Measurements from ENCODE around the gene SCGB3A1.
A peak's percentile ranks its signal among the peaks of the same experiment; 100 is the strongest.

The SCGB3A1 gene

DNA sequence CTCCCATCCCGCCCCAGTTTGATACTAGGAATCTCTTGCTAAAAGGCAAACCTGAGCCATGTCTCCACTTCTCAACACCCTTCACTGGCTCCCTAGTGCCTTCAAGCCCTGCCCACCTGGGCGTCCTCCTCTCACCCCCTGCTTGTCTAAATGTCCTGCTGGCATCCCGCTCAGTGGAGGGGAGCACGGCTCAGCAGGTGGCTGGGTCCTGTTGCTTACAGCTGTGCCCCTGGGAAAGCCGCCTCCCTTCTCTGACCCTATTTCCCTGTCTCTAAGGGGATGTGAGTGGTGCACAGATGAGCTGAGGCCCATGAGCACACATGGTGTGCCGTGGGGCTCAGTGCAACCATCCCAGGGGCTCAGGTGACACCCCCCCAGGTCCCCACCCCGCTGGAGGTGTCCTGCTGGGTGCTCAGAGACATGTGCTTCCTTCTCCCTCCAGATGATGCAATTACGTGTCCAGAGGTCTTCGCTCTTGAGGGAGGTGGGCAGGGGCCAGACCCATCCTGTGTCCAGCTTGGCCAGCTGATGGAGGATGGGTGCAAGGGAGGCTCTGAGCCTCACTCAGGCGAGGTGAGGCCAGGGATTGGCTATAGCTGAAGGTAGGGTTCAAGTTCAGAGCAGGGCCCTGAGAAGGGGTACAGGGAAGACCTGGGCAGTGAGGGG is 34.0 kb upstream of the SCGB3A1 start:
- no peak for DNase-seq (ENCODE audit: low spot score)

DNA sequence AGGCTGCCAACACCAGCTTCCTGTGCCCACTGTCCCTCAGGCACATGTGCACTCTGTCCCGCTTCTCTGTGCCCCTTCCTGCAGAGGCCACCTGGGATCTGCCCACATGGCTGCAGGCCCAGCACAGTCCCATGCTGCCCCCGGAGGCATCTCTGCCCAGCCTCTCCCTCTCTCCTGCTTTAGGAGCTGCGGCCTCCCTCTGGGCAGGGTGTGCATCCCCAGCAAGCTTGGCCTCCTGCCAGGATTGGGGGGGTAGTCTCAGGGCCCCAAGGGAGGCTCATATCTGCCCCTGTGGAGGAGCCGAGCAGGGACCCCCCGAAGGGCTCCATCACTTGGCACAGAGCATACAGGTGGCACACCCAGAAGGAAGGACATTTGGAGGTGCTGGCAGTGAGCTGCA is 33.3 kb upstream of the SCGB3A1 start:
- DNase-seq (ENCODE audit: low spot score), result no peak

DNA sequence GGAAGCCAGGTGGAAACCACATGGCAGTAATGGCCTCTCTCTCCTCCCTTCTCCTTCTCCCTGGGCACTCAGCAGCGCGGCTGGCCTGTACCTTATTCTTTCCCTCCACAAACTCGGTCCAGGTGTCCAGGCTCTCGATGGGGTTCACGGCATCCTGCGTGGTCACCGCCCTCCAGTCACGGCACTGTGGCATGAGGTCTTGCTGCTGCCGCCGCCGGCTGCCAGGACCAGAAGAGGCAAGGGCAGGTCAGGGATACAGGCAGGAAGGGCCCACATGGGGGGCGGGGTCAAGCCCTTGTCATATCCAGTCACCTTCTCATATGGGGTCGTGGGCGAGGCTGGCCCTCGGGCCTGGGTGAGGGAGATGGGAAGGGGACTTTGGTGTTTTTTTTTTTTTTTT is 32.5 kb upstream of the SCGB3A1 start:
- DNase-seq (ENCODE audit: low spot score), result no peak

DNA sequence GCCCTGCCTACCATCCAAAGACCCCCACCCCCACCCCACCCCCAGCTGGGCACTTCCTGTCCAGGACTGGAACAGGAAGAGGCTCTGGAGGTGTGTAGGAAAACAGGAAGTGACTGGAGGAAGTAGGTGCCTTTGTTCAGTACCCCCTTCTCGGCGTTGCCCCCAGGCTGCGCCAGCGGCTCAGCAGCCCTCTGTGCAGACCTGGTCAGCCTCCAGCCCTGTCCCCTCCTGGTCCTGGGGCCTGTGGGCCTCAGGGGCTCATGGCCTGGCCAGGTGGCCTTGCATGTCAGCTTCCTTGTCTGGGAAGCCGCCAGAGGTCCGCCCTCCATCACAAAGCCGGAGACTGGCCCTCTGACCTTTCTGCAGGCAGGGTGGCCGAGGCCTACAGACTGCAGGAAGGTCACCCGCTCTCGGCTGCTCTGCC is 32.1 kb upstream of the SCGB3A1 start:
- DNase-seq (ENCODE audit: low spot score), result no peak

DNA sequence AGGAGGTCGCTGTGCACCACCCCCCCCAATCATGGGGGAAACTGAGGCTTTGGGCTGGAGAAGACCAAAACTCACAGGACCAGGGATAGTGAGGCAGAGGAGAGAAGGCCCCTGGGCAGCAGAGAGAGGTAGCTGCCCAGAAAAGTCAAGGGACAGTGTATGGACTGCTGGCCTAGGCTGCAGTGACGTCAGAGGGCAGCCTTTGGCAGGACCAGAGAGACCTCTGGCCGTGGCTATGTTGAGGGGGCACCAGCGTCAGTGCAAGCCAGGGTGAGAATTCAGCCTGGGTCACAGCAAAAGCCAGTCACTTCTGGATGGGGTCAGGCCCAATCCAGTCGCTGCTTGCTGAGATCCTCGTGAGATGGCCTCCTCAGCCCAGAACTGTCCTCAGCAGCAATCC is 31.6 kb upstream of the SCGB3A1 start:
- DNase-seq (ENCODE audit: low spot score), result no peak

DNA sequence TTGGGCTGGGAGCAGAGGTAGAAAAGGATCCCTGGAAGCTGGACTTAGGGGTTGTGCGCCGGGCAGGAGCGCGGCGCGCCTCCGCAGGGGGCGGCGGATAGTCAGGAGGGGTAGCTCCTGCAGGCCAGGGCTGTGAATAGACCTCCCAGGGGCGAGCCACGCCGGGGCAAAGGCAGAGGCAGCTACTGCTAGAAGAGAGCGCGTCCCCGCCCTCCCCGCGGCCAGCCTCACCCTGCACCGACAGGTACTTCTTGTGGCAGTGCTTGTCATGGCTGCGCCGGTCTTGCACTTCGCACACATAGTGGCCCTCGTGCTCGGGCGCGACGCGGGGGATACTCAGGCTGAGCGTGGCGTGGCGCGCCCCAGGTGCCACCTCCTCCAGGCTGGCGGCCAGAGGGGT is 30.0 kb upstream of the SCGB3A1 start:
- no peak for DNase-seq (ENCODE audit: low spot score)

DNA sequence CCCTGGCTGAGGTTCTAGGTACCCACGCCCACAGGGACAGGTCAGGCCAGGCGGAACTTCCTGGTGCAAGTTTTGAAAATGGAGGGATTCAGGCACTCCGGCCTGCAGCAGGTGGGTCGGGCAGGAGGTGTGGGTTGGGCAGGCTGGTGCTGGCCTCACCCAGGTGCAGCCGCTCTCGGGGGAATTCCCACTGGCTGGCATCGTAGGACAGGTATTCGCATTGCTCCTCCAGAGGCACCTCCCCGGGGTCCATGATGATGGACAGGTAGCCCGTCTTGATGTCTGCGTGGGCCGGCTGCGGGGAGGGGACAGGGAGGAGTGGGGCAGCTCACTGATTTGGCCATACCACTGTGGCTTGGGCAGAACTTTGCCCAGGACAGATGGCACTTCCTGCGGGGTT is 28.7 kb upstream of the SCGB3A1 start:
- DNase-seq (ENCODE audit: low spot score), result no peak

DNA sequence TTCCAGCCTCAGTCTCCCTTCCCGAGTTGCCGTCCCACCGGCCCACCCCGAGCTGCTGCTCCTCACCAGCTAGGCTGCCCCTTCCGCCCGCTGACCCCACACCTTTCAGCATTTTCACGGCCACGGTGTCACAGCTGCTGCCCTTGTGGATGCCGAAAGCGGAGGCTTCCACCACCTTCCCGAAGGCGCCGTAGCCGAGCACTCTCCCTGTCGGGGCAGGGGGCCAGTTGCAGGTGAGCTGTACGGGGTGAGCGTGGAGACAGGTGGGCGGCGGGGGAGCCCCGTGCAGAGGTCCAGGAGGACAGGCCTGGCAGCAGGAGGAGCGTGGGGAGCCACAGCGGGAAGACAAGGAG is 28.2 kb upstream of the SCGB3A1 start:
- DNase-seq (ENCODE audit: low spot score), result no peak

DNA sequence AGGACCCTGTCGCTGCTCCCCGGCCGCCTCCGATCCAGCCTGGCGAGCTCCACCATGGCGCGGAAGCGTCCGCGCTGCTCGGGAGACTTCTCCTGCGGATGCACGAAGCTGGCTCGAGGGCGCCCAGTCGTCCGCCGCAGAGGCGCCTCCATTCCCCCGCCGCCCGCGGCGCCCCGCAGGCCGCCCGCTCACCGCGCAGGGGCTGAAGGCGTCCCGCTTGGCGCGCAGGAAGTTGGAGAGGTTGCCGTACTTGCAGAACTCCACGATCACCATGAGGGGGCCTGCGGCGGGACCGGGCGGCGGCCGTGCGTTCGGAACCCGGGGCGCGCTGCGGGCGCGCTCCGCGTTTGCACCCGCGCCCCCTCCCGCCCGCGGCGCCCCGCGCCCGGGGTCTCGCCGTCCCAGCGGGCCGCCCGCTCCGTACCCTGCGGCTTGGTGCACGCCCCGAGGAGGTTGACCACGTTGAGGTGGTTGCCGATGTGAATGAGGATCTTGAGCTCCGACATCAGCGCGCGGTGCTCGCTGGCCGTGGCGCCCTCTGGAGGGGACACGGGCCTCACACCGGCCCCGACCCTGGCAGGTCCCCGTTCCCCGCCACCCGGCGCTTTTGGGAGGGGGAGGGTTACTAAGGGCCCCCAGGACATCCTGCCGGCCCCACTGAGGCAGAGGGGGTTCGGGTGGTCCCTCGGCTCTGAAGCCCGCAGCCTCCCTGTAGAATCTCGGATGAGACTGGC is 27.7 kb upstream of the SCGB3A1 start:
- peak; percentile 77 for DNase-seq (ENCODE audit: low spot score)

DNA sequence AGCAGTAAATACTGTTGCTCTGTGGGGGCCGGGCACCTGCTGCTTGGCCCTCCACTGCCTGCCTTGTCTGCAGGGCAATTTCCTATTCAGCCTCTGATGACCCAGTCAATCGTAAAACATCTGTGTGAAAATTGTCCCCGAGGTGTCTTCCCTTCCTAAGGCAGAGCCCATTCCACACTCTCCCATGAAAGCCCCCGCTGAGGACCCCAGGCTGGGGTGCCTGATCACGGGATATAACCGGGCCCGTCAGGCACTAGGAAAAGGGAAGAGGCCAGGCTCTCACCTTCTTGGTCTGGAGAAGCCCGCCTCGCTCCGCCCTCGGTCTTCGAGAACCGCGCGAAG is 27.2 kb upstream of the SCGB3A1 start:
- no peak for DNase-seq (ENCODE audit: low spot score)

DNA sequence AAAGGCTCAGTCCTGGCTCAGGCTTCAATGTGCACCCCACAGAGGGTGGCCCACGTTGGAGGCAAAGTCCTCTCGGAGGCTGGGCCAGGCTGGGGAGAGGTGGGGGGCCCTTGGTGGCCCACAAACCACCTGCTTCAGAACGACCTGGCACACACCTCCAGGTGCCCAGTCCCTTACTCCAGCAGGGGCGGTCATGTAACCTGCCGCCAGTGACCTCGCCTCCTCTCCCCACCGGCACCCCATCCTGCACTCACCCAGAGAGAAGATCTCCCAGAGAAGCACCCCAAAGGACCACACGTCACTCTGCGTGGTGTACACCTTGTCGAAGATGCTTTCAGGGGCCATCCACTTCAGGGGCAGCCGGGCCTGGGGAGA is 22.5 kb upstream of the SCGB3A1 start:
- DNase-seq (ENCODE audit: low spot score), result no peak

DNA sequence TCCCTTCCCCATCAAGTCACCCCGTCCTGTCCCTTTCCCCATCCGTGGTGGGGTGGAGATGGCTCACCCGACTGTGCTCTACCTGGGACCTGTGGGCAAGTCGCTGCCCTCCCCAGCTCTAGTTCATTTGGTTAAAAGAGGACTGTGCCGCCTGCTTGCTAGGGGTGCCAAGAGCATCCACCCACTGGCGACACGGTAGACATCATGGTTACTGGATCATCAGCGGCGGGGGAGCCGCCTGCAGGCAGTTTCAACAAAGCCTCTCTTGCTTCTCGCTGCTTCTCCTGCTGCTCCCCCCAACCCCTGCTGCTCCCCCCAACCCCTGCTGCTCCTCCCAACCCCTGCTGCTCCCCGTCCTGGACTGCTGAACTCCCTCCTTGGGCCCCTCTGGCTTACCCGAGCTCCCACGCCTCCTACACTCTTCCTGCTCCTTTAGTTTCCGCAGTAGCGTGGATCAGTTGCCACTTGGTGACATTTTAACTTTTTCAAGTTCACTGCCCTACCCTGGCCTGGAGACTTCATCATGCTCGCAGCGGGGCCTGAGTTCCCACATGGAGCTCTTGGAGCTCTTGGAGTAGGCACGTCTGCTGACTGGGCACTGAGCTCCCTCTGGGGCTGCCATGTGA is 22.0 kb upstream of the SCGB3A1 start:
- no peak for DNase-seq (ENCODE audit: low spot score)

DNA sequence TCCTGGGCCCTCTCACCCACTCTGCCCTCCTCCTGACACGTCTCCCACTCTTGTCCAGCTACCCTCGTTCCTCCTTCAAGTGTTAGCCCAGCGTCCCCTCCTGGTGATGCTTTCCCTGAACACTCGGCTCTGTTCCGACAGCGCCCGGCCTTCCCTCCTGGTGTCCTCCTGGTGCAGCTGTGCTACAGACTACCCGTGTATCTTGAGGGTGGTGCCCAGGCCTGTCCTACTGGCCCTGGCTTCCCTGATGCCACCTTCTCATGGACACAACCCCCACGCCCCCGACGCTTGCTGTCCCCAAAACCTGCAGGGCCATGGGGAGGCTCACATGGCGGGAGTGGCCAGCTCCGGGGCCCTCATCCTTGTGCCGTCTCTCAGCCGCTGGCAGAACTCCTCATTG is 21.4 kb upstream of the SCGB3A1 start:
- no peak for DNase-seq (ENCODE audit: low spot score)

DNA sequence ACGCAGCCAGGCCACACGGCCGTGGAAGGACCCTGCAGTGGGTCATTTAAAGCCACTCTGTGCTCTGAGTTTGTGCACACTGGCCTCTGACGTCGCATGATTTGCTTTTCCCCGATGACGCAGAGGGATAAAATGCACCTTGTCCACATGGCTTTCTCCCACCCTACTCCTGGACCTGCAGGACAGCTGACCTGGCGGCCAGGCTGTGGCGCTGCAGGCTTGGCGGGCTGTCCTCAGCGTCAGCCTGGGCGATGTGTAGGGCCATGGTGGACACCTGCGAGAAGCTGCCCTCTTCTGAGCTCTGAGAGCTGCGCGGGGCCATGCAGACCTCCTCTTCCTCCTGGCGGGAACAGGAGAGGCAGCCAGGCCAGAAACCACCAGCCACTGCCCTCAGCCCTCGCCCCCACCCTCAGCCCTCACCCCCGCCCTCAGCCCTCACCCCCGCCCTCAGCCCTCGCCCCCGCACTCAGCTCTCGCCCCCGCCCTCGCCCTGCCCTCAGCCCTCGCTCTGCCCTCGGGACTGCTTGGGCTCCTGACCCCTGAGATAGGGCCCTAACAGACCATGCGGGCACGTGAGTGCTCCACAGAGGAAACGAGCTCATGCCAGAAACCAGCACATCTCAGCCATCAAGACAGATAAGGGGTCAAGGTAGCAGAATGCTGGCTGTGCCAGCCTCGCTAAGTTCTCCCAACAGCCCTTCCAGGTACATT is 20.0 kb upstream of the SCGB3A1 start:
- DNase-seq (ENCODE audit: low spot score), result no peak

DNA sequence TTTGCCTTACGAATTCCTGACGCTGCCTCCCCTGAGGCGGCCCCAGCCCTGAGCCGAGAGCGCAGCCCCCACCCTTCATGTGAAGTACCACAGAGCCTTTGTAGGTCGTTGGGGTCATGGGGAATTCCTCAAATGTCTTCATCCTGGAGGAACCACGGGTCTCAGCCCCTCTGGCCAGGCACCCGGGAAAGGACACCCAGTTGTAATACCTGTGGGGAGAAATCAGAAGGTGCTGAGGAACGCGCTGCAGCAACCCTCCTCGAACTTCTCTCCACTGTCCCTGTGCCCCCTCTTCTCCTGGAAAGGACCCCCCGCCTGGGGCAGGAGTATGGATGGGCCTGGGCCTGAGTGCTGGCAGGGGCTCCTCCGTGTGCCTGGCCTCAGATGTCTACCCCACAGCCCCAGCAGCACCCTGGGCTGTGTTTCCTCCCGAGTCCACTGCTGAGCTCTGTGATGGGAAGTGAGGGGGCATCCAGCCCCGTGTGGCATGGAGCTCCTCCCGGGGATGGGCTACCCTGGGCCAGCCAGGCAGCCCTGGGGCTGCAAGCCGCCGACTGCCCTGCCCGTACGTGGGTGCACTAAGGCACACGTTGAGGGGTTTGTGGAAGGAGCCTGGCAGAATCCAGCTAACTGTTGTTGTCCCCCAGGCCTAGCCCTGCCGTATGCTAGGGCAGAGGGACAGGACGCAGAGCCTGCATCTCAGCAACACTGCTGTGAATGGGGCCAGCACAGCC is 18.7 kb upstream of the SCGB3A1 start:
- DNase-seq (ENCODE audit: low spot score), result no peak

DNA sequence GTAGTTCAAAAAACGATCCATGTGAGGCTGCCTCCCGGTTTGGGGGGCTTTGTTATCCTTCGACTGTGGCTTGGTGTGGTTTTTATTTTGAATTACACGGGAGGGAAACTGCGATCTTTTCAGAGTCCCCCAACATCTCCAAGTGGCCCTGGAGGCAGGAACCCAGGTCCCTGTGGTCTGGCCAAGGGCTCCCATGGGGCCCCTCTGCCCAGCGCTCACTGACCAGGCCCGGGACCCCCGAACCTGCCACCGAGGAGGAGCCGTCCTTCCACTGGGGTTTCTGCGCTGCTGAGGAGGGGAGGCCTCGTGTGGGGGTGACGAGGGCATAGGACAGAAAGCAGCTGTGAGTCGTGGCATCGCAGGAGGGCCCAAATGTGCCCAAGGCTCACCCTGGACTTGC is 18.1 kb upstream of the SCGB3A1 start:
- DNase-seq (ENCODE audit: low spot score), result no peak

DNA sequence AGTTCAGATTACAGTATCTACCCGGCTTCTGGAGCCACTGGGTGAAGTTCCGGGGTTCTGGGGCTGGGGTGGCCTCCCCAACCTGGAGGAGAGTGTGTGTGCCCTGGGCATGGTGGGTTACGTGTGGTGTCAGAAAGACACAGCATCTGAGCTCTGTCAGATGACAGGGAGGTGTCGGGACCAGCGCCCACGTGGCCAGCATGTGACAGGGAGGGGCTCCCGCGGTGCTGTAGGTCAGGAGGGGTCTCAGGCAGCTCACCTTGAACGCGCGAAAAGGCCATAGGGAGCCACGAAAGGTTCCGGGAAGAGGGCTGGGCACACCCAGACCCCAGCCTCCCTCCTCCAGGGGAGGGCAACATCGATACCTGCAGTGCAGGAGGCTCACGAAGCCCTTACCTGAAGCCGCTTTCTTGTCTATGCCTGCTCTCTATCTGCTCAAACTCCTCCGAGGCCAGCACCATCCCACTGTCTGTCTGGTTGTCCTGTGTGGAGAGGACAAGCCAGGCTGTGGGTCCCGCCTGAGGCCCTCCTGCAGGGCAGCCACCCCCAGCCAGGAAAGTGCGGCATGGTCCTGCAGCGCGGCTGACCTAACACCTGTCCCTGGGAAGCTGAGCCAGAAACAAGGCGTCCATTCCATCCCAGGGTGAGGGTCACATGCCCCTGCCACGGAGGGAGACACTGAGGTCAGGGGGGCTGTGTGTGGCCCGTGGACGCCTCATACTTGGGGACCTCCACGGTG is 17.4 kb upstream of the SCGB3A1 start:
- no peak for DNase-seq (ENCODE audit: low spot score)

DNA sequence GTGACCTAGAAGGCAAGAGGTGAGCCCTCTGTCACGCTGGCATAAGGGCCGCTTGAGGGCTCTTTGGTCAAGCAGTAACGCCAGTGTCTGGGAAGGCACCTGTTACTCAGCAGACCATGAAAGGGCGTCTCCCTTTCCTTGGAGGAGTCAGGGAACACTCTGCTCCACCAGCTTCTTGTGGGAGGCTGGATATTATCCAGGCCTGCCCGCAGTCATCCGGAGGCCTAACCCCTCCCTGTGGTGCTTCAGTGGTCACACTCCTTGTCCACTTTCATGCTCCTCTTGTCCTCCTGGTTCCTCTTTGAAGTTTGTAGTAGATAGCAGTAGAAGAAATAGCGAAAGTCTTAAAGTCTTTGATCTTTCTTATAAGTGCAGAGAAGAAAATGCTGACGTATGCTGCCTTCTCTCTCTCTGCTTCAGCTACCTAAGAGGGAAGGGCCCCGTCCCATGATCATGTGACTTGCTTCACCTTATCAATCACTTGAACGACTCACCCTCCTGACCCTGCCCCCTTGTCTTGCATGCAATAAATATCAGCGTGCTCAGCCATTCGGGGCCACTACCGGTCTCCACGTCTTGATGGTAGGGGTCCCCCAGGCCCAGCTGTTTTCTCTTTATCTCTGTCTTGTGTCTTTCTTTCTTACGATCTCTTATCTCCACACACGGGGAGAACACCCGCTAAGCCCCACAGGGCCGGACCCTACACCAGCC is 16.7 kb upstream of the SCGB3A1 start:
- no peak for DNase-seq (ENCODE audit: low spot score)

DNA sequence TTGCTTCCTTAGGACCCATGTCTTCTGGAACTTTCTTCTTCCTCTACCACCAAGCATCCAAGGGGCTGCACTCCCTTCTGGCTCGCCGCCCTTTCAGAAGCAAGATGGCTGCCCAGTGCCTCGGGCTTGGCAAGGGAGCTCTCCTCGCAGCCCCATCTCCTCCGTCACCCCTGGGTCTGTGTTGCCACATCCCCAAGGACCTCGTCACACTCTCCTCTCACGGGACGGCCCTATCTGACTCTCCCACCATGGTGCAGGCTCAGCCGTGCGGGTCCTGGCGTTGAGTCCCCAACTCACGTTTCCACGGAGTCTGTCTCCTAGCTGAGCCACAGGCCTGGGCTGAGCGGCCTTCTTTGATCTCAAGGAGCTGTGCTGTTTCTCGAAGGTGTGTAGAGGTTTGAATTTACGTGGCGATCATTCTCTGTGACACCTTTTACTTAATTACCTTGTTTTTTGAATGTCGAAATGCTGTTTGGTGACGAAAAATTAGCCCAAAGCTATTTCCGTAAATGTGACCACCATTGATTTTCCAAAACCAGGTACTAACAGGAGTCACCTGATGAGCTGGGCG is 15.0 kb upstream of the SCGB3A1 start:
- DNase-seq (ENCODE audit: low spot score), result no peak

DNA sequence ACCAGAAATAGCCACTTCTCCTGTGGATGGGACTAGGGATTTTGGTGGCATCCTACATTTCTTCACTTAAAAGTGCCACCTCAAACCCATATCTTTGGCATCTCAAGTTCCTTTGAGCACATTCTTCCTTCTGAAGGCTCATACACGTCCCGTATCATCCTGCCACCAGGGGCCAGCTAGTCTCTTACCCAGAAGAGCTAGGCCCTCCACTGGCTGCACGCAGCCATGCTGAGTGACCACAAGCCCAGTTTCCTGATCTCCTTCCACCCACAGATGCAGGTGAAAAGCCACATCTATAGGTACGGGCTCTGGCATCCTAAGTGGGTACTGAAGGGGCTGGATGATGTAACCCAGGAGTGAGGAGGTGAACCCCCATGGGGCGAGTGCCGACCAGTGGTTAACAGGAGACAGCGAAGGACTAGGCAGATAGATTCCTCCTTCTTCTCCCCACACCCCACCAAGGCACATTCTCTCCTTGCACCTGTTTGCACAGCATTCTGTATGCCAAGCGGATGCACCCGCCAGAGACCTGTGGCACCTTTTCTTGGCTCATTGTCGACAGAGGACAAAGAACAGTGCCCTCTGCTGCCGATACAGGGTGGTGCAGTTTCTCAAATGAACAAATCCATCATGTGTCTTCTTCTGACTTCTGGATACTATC is 14.4 kb upstream of the SCGB3A1 start:
- peak; percentile 23 for DNase-seq (ENCODE audit: low spot score)

Measured in left forelimb (tissue), 1 donor.